ENCODE data around the gene UCK2.

Gene UCK2

DNA sequence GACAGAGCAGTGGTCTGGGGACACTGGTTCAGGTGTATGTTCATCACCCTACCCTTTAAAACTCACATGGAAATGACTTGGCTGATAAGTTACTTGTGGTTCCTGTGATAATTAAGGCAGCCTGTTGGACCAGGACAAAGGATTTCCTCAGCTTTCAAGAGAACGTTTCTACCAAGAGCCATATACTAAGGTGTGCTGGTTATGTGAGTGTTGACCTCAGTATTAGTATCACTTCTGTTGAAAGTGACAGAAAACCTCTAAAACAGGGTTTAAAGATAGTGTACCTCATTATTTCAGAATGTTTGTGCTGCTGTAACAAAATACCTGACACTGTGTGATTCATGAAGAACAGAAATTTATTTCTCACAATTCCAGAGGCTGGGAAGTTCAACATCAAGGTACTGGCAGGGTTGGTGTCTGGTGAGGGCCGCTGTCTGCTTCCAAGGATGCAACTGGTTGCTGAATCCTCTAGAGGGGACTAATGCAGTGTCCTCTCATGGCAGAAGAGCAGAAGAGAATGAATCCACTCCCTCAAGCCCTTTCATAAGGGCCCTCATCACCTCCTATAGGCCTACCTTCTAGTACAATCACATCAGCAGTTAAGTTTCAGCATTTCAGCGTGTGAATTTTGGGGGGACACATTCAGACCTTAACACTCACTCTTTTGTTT, 54.9 kb downstream of the UCK2 start:
- DNase-seq = no peak

DNA sequence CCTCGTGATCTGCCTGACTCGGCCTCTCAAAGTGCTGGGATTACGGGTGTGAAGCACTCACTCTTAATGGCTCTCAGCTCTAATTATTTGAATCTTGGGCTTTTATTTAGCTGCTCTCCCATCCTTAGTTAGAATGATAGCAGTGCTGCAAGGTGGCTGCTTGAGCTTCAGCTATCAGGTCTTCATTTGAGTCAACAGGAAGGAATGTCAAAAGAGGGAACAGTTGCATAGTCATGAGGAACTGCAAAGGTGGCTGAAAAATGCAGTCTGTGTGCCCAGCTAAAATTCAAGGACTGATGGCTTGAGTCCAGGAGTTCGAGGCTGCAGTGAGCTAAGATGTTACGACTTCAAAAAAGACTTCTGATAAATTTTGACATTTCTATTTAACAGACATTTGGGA, 55.6 kb downstream of the UCK2 start:
- no peak for DNase-seq

GRCh38 chr1:165884009-165884689, 56.7 kb downstream of the UCK2 start:
- no peak for DNase-seq

- DNase-seq = no peak
Observed at GRCh38 chr1:165884690-165885304, 57.4 kb downstream of the UCK2 start.

DNA sequence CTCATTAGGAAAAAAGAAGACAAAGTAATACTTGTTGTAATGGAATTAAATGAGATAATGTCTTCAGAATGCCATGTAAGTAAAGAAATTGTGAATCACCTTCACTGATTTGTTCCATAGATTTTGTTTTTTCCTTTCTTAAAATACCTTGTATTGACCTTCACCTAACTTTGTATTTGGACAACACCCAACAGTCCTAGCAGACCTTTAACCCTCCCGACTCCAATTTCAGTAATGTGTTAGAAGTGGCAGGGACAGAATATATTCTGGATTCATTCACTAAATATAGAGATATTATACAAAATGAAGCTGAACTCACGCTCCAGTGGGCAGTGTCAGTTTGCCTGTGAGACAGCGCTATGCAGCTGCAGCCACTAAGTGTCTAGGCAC, 57.9 kb downstream of the UCK2 start:
- no peak for DNase-seq

DNA sequence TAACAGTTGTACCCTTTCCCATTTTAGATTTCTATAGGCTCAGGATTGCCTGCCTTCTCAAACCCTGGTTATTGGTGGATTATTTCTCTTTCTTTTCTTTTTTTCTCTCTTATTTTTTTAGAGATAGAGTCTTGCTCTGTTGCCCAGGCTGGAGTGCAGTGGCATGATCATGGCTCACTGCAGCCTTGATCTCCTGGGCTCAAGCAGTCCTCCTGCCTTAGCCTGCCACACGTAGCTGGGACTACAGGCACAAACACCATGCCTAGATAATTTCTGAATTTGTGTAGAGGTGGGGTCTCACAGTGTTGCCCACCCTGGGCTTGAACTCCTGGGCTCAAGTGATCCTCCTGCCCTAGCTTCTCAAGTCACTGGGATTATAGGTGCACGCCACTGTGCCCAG, 58.8 kb downstream of the UCK2 start:
- DNase-seq = no peak

DNA sequence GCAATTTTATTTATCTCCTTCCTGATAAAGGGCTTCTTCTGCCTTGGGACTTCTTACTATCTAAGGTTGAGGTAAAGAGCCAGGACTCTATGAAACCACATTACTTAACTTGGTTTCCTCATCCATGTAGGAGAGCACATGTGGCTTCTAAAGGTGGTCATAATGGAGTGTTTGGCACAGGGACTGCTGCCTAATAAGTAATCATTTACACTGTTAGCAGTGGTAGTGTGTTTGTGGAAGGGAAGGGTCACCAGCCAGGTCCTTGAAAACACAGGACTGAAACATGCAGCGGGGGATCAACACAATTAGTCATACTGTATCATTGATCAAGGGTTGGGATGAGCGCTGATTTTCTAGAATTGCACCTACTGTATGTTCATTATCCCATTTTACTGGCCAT, 59.6 kb downstream of the UCK2 start:
- DNase-seq = no peak

DNA sequence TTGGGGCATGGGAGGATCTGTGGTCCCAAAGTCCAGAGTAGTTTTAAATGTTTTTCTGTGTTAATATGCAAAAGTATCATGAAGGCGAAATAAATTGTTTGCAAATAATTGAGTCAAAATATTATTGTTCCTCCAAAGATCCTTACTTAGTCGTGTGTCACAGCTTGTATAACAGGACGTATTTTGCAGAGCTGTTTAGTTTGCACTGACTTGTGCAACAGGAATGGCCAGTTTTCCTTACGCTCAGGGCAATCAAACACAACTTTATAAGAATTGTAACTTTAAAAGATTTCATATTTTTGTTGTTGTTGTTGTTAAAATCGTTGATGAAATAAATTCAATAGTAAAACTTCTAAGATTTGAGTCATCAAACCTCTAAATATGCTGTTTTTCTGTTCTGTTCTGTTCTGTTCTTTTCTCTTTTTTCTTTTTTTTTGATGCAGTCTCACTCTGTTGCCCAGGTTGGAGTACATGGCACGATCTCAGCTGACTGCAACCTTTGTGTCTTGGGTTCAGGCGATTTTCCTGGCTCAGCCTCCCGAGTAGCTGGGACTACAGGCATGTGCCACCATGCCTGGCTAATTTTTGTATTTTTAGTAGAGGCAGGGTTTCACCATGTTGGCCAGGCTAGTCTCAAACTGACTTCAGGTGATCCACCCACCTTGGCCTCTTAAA, 60.6 kb downstream of the UCK2 start:
- no peak for DNase-seq

DNA sequence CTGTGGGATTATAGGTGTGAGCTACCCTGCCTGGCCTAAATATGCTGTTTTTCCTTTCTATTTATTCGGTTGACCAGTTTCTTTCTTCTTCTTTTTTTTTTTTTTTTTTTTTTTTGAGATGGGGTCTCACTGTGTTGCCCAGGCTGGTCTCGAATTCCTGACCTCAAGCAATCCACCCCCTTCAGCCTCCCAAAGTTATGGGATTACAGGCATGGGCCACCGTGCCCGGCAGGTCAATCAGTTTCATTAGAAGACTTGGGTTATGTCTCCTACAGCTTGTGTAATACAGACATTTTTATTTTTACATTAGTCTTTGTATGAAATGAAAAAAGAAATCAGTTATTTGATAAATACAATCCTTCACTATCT, 61.1 kb downstream of the UCK2 start:
- DNase-seq = no peak

GRCh38 chr1:165890684-165891083, 63.3 kb downstream of the UCK2 start:
- DNase-seq = no peak

GRCh38 chr1:165891111-165891860, 63.9 kb downstream of the UCK2 start:
- no peak for DNase-seq

DNA sequence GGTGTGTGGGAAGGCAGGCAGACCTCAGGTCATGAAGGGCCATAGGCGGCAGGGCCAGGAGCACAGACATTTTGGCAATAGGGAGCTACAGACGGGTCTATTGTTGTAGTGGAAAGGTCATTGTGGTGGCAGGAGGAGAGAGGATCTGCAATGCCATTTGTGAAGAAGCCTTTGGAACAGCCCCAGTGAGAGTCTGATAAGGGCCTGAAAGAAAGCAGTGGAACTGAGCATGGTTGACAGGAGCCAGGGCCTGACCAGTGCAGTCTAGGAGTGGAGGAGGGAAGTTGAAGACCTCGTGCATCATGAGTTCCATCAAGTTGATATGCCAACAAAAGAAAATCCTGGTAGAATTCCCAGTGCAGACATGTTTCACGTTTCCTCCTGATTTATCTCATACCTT, 65.5 kb downstream of the UCK2 start:
- no peak for DNase-seq

- no peak for DNase-seq
Observed at GRCh38 chr1:165893507-165893906, 66.1 kb downstream of the UCK2 start.

- DNase-seq = no peak
Observed at GRCh38 chr1:165894591-165894990, 67.2 kb downstream of the UCK2 start.

DNA sequence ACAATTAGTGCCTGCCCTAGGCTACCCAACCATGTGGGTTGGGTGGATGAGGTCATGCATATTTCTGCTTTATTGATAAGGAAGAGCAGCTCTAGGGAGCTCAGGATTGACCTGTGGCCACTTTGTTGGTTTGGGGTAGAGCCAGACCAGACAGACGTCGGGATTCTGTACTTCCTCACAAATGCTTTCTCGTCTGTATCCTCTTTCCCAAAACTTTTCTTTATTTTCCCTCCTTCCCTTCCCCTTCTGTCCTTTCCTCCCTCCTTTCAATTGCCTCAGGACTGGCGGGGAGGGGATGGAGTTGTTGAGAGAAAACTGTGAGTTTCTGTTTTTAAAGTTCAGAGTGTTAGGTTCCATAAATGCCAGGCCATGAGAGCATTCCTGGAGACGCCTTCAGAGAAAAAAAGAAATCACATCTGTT, 68.0 kb downstream of the UCK2 start:
- DNase-seq = no peak

GRCh38 chr1:165896277-165896676, 68.9 kb downstream of the UCK2 start:
- DNase-seq = no peak

DNA sequence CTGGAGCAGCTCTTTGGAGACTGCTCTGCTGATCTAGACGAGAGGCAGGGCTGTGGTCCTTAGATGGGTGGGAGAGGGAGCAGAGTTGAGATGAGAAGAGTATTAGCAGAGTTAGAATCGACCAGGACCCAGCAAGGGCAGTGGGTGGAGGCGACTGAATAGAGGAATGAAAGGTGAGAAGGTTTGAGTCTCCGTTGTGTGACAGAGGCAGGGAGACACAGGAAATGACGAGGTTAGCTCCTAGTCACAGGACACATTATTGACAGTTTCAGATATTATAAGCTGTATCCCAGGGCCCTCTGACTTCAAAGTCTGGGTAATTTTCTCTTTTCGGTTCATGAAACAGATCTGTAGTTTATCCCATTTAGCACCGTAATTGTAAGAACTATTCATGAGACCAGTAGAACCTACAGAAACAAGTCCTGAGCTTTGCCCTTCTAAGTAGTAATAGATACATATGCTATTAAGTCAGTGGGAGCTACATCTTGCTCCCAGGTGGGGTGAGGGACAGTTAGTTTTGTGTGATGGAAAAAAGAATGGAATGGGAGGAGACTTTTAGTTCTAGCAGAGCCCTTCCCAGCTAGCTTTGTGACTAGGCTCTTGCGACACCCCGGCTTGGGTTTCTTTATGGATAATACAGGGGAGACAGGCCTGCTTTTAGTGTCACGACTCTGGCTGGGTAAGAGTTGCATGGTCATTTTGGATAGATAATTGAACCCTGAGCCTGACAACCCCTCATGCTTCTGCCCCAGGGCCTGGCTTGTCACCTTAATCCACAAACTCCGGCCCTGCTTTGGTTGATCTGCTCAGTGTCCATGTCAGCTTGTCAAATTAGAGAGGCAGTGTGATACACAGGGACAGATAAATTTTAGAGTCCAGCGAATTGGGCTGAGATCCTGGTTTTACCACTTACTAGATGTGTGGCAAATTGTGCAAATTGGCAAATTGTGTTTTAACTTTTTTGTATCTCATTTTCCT, 70.2 kb downstream of the UCK2 start:
- DNase-seq = no peak

DNA sequence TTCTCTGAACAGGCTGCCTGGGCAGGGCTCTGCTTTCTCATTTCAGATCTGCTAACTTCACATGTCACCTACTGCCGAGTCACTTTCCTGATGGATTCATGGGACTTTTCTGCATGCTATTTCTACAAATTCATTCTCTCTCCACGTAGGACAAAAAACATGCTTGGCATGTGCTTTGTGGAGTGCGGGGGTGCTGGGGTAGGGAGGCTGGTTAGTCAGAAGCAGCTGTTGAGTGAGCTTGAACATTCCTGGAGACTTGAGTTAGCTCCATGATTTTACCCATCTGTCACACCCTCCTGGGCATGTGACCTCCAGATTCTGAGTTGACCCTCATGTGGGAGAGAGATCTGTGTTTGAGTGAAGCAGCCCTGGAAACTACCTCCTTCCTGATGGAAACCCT, 71.4 kb downstream of the UCK2 start:
- no peak for DNase-seq

- no peak for DNase-seq
Observed at GRCh38 chr1:165899461-165899941, 72.1 kb downstream of the UCK2 start.

- no peak for DNase-seq
Observed at GRCh38 chr1:165900576-165901380, 73.4 kb downstream of the UCK2 start.

DNA sequence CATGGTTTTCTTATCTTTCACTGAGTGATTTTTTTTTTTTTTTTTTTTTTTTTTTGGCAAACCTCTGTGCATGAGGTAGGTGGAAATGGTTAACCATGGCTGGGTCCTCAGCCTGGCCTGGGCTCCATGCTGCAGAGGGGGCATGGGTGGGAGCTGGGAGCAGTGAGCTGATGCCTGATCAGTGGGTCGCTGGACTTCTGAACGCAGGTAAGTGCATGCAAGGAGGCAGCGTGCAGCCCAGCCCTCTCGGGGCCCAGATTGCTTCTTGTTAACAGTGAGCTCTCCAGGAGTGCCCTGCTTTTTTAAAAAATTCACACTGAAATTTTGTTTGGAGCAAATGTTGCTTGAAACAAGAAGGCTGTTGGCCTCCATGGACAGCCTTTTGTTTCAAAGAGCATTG, 75.2 kb downstream of the UCK2 start:
- no peak for DNase-seq

All from stimulated activated CD4-positive, alpha-beta T cell treated with anti-CD3 and anti-CD28 coated beads, Interleukin-4, amount 100 ng/mL, for 1 hour (primary cell).